ENCODE data around the gene DEPDC5.

GRCh38 chr22:31947296-31947695 is 193.5 kb downstream of the DEPDC5 start:
- no peak for TF ChIP-seq EZH2 (IDR thresholded peaks at IDR 0.05; ENCODE audit: borderline replicate concordance, insufficient read depth, low read depth, low read length, poor library complexity, severe bottlenecking)
- TF ChIP-seq, protein P1, sequence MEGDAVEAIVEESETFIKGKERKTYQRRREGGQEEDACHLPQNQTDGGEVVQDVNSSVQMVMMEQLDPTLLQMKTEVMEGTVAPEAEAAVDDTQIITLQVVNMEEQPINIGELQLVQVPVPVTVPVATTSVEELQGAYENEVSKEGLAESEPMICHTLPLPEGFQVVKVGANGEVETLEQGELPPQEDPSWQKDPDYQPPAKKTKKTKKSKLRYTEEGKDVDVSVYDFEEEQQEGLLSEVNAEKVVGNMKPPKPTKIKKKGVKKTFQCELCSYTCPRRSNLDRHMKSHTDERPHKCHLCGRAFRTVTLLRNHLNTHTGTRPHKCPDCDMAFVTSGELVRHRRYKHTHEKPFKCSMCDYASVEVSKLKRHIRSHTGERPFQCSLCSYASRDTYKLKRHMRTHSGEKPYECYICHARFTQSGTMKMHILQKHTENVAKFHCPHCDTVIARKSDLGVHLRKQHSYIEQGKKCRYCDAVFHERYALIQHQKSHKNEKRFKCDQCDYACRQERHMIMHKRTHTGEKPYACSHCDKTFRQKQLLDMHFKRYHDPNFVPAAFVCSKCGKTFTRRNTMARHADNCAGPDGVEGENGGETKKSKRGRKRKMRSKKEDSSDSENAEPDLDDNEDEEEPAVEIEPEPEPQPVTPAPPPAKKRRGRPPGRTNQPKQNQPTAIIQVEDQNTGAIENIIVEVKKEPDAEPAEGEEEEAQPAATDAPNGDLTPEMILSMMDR (IDR thresholded peaks at IDR 0.05): peak; percentile 75

Measured in B cell (primary cell).